ENCODE data around the gene MRC1.

Gene MRC1

GRCh38 chr10:17866346-17866745 is 57.2 kb downstream of the MRC1 start:
- no peak overlapping the region for H3K4me3 ChIP-seq (ENCODE audit: extremely low read depth, insufficient read depth, low read length, poor library complexity, severe bottlenecking)
- 93 to 94% methylated on average over 2 to 4 of the region's 10 CpGs for WGBS, 2 experiments (ENCODE audit: insufficient coverage in 2 of 2)

GRCh38 chr10:17867056-17867455 is 57.9 kb downstream of the MRC1 start:
- H3K9me3 ChIP-seq (ENCODE audit: control insufficient read depth, low read length) = no peaks in the 10 kb centered on the region
- H3K4me3 ChIP-seq (ENCODE audit: extremely low read depth, insufficient read depth, low read length, poor library complexity, severe bottlenecking) = no peak overlapping the region
- 80 to 96% methylated on average over 2 of the region's 2 CpGs for WGBS, 2 experiments (ENCODE audit: insufficient coverage in 2 of 2)
- no peaks in the 10 kb centered on the region for H3K36me3 ChIP-seq (ENCODE audit: control insufficient read depth, insufficient read depth, low read length)
- no peaks in the 10 kb centered on the region for H3K4me1 ChIP-seq (ENCODE audit: control insufficient read depth, insufficient read depth, low read length, poor library complexity, severe bottlenecking)
- H3K27ac ChIP-seq (ENCODE audit: low read depth, low read length, severe bottlenecking) = no peak overlapping the region

More at GRCh38 chr10:17866346-17866745, 57.2 kb downstream of the MRC1 start:
- H3K9me3 ChIP-seq (ENCODE audit: control insufficient read depth, low read length) = no peaks in the 10 kb centered on the region
- H3K27ac ChIP-seq (ENCODE audit: low read depth, low read length, severe bottlenecking) = no peak overlapping the region
- H3K4me1 ChIP-seq (ENCODE audit: control insufficient read depth, insufficient read depth, low read length, poor library complexity, severe bottlenecking) = no peaks in the 10 kb centered on the region
- no peaks in the 10 kb centered on the region for H3K36me3 ChIP-seq (ENCODE audit: control insufficient read depth, insufficient read depth, low read length)

- no peaks in the 10 kb centered on the region for H3K9me3 ChIP-seq (ENCODE audit: control insufficient read depth, low read length)
- no peak overlapping the region for H3K4me3 ChIP-seq (ENCODE audit: extremely low read depth, insufficient read depth, low read length, poor library complexity, severe bottlenecking)
- no peaks in the 10 kb centered on the region for H3K4me1 ChIP-seq (ENCODE audit: control insufficient read depth, insufficient read depth, low read length, poor library complexity, severe bottlenecking)
- WGBS, 2 experiments (ENCODE audit: insufficient coverage in 2 of 2) = 80 to 100% methylated on average over 1 to 3 of the region's 6 CpGs
- H3K36me3 ChIP-seq (ENCODE audit: control insufficient read depth, insufficient read depth, low read length) = no peaks in the 10 kb centered on the region
- no peak overlapping the region for H3K27ac ChIP-seq (ENCODE audit: low read depth, low read length, severe bottlenecking)
Observed at GRCh38 chr10:17871036-17871435, 61.9 kb downstream of the MRC1 start.

- Histone ChIP-seq H3K9me3 (ENCODE audit: control insufficient read depth, low read length) (no peaks in the 10 kb centered on the region), H3K36me3 (ENCODE audit: control insufficient read depth, insufficient read depth, low read length) (no peaks in the 10 kb centered on the region), H3K4me3 (ENCODE audit: extremely low read depth, insufficient read depth, low read length, poor library complexity, severe bottlenecking) (no peak overlapping the region), H3K27ac (ENCODE audit: low read depth, low read length, severe bottlenecking) (no peak overlapping the region), H3K4me1 (ENCODE audit: control insufficient read depth, insufficient read depth, low read length, poor library complexity, severe bottlenecking) (no peaks in the 10 kb centered on the region)
- WGBS, 2 experiments (ENCODE audit: insufficient coverage in 2 of 2) = 63 to 69% methylated on average over 3 to 6 of the region's 8 CpGs
Observed at GRCh38 chr10:17872191-17873091, 63.3 kb downstream of the MRC1 start.

- Histone ChIP-seq H3K9me3 (ENCODE audit: control insufficient read depth, low read length) (no peaks in the 10 kb centered on the region), H3K27ac (ENCODE audit: low read depth, low read length, severe bottlenecking) (no peak overlapping the region), H3K4me1 (ENCODE audit: control insufficient read depth, insufficient read depth, low read length, poor library complexity, severe bottlenecking) (no peaks in the 10 kb centered on the region), H3K36me3 (ENCODE audit: control insufficient read depth, insufficient read depth, low read length) (no peaks in the 10 kb centered on the region), H3K4me3 (ENCODE audit: extremely low read depth, insufficient read depth, low read length, poor library complexity, severe bottlenecking) (no peak overlapping the region)
- 92 to 100% methylated on average over 1 to 2 of the region's 2 CpGs for WGBS, 2 experiments (ENCODE audit: insufficient coverage in 2 of 2)
Observed at GRCh38 chr10:17873946-17874345, 64.8 kb downstream of the MRC1 start.

- Histone ChIP-seq H3K4me3 (ENCODE audit: extremely low read depth, insufficient read depth, low read length, poor library complexity, severe bottlenecking) (no peak overlapping the region), H3K27ac (ENCODE audit: low read depth, low read length, severe bottlenecking) (no peak overlapping the region), H3K9me3 (ENCODE audit: control insufficient read depth, low read length) (no peaks in the 10 kb centered on the region), H3K4me1 (ENCODE audit: control insufficient read depth, insufficient read depth, low read length, poor library complexity, severe bottlenecking) (no peaks in the 10 kb centered on the region), H3K36me3 (ENCODE audit: control insufficient read depth, insufficient read depth, low read length) (no peaks in the 10 kb centered on the region)
Observed at GRCh38 chr10:17877121-17877520, 68.0 kb downstream of the MRC1 start.

- 100% methylated on average over 2 to 3 of the region's 5 CpGs for WGBS, 2 experiments (ENCODE audit: insufficient coverage in 2 of 2)
- Histone ChIP-seq H3K4me1 (ENCODE audit: control insufficient read depth, insufficient read depth, low read length, poor library complexity, severe bottlenecking) (no peaks in the 10 kb centered on the region), H3K9me3 (ENCODE audit: control insufficient read depth, low read length) (peaks cover under 1% of the 10 kb centered on the region), H3K36me3 (ENCODE audit: control insufficient read depth, insufficient read depth, low read length) (no peaks in the 10 kb centered on the region), H3K27ac (ENCODE audit: low read depth, low read length, severe bottlenecking) (no peak overlapping the region), H3K4me3 (ENCODE audit: extremely low read depth, insufficient read depth, low read length, poor library complexity, severe bottlenecking) (no peak overlapping the region)
Observed at GRCh38 chr10:17878896-17879295, 69.7 kb downstream of the MRC1 start.

- Histone ChIP-seq H3K4me1 (ENCODE audit: control insufficient read depth, insufficient read depth, low read length, poor library complexity, severe bottlenecking) (no peaks in the 10 kb centered on the region), H3K4me3 (ENCODE audit: extremely low read depth, insufficient read depth, low read length, poor library complexity, severe bottlenecking) (no peak overlapping the region), H3K36me3 (ENCODE audit: control insufficient read depth, insufficient read depth, low read length) (no peaks in the 10 kb centered on the region), H3K27ac (ENCODE audit: low read depth, low read length, severe bottlenecking) (no peak overlapping the region), H3K9me3 (ENCODE audit: control insufficient read depth, low read length) (peaks cover 5% of the 10 kb centered on the region)
- 80 to 100% methylated on average over 1 of the region's 3 CpGs for WGBS, 2 experiments (ENCODE audit: insufficient coverage in 2 of 2)
Observed at GRCh38 chr10:17880601-17881000, 71.5 kb downstream of the MRC1 start.

- 88 to 100% methylated on average over 1 of the region's 1 CpG for WGBS, 2 experiments (ENCODE audit: insufficient coverage in 2 of 2)
- peaks cover 5% of the 10 kb centered on the region for H3K9me3 ChIP-seq (ENCODE audit: control insufficient read depth, low read length)
- no peaks in the 10 kb centered on the region for H3K36me3 ChIP-seq (ENCODE audit: control insufficient read depth, insufficient read depth, low read length)
- H3K27ac ChIP-seq (ENCODE audit: low read depth, low read length, severe bottlenecking) = no peak overlapping the region
- H3K4me1 ChIP-seq (ENCODE audit: control insufficient read depth, insufficient read depth, low read length, poor library complexity, severe bottlenecking) = no peaks in the 10 kb centered on the region
- H3K4me3 ChIP-seq (ENCODE audit: extremely low read depth, insufficient read depth, low read length, poor library complexity, severe bottlenecking) = no peak overlapping the region
Observed at GRCh38 chr10:17882557-17882956, 73.4 kb downstream of the MRC1 start.

- Histone ChIP-seq H3K4me3 (ENCODE audit: extremely low read depth, insufficient read depth, low read length, poor library complexity, severe bottlenecking) (no peak overlapping the region), H3K4me1 (ENCODE audit: control insufficient read depth, insufficient read depth, low read length, poor library complexity, severe bottlenecking) (no peaks in the 10 kb centered on the region), H3K27ac (ENCODE audit: low read depth, low read length, severe bottlenecking) (no peak overlapping the region), H3K9me3 (ENCODE audit: control insufficient read depth, low read length) (peaks cover 5% of the 10 kb centered on the region), H3K36me3 (ENCODE audit: control insufficient read depth, insufficient read depth, low read length) (no peaks in the 10 kb centered on the region)
- no CpG with 5 or more reads among the region's 1 CpG for WGBS, 2 experiments (ENCODE audit: insufficient coverage in 2 of 2)
Observed at GRCh38 chr10:17883621-17884020, 74.5 kb downstream of the MRC1 start.

GRCh38 chr10:17888189-17888588 is 79.0 kb downstream of the MRC1 start:
- H3K4me1 ChIP-seq (ENCODE audit: control insufficient read depth, insufficient read depth, low read length, poor library complexity, severe bottlenecking) = no peaks in the 10 kb centered on the region
- H3K27ac ChIP-seq (ENCODE audit: low read depth, low read length, severe bottlenecking) = no peak overlapping the region
- H3K36me3 ChIP-seq (ENCODE audit: control insufficient read depth, insufficient read depth, low read length) = no peaks in the 10 kb centered on the region
- H3K9me3 ChIP-seq (ENCODE audit: control insufficient read depth, low read length) = peaks cover 5% of the 10 kb centered on the region
- no peak overlapping the region for H3K4me3 ChIP-seq (ENCODE audit: extremely low read depth, insufficient read depth, low read length, poor library complexity, severe bottlenecking)

Data from mesodermal cell (in vitro differentiated cells).